Mesothelial cell of epicardium (in vitro differentiated cells): ENCODE data around the gene ABCA12. TPM values are rescaled to one million over a fixed set of nuclear protein-coding genes. Genes with fewer than 3 reads are reported as not detected.

Experiments used
- DNase-seq, 2 experiments: peaks; one replicate each; pipeline ENCODE4 v3.0.0; 2021; ENCODE audit warnings: low spot score in 2 of 2; ENCODE audit not compliant: unreplicated experiment in 2 of 2
- H3K27ac Mint-ChIP-seq: 2 replicates; pipeline ENCODE4 v1.8.0; 2021; ENCODE audit warnings: mixed read lengths
- H3K27me3 Mint-ChIP-seq: 2 replicates; pipeline ENCODE4 v1.8.0; 2021; ENCODE audit warnings: low read depth, mixed read lengths
- H3K36me3 Mint-ChIP-seq: 2 replicates; pipeline ENCODE4 v1.8.0; 2021; ENCODE audit warnings: mixed read lengths
- H3K4me1 Mint-ChIP-seq: 2 replicates; pipeline ENCODE4 v1.8.0; 2021; ENCODE audit warnings: mixed read lengths
- H3K4me3 Mint-ChIP-seq: 2 replicates; pipeline ENCODE4 v1.8.0; 2021; ENCODE audit warnings: mild to moderate bottlenecking, moderate library complexity, mixed read lengths
- H3K9me3 Mint-ChIP-seq: 2 replicates; pipeline ENCODE4 v1.8.0; 2021; ENCODE audit warnings: mixed read lengths
- total RNA-seq: library from RNA; stranded (reverse); gene quantifications from 3 replicates; pipeline ENCODE4 v1.2.1, GENCODE V29; 2021
- TF ChIP-seq, protein P1 (sequence below): fragments of 200-600 bp; sonication (generic); IDR thresholded peaks from one replicate; pipeline ENCODE4 v1.5.0; 2021; ENCODE audit warnings: antibody characterized with exemption; ENCODE audit not compliant: unreplicated experiment

Gene ABCA12
- total RNA-seq, 1 donor from 2014 or later: 0.89 TPM

DNA sequence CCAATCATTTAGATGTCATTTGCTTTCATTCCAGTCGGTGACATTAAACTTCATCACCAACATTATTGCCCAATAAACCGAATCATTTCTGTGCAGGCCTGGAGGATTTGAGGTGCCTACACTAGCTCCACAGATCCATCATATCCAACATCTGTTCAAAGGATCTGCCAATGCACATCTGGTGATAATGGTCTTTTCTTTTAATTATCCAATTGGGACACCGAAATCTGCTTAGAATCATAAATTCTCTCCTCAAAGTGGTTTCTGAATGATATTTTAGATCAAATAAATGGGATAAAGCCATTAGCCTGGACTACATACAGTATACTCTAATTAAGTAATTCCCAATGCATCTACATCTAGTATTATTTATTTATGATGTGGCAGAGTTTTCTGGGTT, 85.6 kb downstream of the ABCA12 start:
- TF ChIP-seq, protein P1, sequence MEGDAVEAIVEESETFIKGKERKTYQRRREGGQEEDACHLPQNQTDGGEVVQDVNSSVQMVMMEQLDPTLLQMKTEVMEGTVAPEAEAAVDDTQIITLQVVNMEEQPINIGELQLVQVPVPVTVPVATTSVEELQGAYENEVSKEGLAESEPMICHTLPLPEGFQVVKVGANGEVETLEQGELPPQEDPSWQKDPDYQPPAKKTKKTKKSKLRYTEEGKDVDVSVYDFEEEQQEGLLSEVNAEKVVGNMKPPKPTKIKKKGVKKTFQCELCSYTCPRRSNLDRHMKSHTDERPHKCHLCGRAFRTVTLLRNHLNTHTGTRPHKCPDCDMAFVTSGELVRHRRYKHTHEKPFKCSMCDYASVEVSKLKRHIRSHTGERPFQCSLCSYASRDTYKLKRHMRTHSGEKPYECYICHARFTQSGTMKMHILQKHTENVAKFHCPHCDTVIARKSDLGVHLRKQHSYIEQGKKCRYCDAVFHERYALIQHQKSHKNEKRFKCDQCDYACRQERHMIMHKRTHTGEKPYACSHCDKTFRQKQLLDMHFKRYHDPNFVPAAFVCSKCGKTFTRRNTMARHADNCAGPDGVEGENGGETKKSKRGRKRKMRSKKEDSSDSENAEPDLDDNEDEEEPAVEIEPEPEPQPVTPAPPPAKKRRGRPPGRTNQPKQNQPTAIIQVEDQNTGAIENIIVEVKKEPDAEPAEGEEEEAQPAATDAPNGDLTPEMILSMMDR: no peak
- Mint-ChIP-seq H3K27me3 (no peaks in the 10 kb centered on the region), H3K36me3 (no peaks in the 10 kb centered on the region), H3K4me1 (no peaks in the 10 kb centered on the region), H3K9me3 (peaks cover 2% of the 10 kb centered on the region), H3K27ac (no peak overlapping the region), H3K4me3 (no peak overlapping the region)
- DNase-seq: no peak

DNA sequence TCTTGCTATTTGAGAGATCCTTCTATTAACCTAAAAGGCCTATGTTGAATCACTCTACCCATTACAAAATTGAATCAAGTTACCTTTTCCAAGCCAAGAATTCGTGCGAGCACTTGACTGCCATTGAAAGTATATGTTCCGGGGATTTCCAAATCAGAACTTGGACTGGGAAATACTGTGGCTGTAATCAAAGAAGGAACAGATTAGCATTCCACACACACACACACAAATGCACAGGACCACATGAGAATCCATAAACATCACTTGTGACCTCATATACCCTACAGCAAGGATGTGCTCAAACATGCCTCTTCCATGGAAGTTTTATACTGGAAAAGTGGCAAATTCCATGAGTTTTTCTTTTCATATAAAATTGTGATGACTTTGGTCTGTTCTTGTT, 86.0 kb downstream of the ABCA12 start:
- peaks cover 6% of the 10 kb centered on the region for H3K9me3 Mint-ChIP-seq
- no peaks in the 10 kb centered on the region for H3K27me3 Mint-ChIP-seq
- TF ChIP-seq, protein P1: no peak
- no peak overlapping the region for H3K27ac Mint-ChIP-seq
- no peaks in the 10 kb centered on the region for H3K4me1 Mint-ChIP-seq
- no peak for DNase-seq
- H3K4me3 Mint-ChIP-seq: no peak overlapping the region
- peaks cover 2% of the 10 kb centered on the region for H3K36me3 Mint-ChIP-seq

DNA sequence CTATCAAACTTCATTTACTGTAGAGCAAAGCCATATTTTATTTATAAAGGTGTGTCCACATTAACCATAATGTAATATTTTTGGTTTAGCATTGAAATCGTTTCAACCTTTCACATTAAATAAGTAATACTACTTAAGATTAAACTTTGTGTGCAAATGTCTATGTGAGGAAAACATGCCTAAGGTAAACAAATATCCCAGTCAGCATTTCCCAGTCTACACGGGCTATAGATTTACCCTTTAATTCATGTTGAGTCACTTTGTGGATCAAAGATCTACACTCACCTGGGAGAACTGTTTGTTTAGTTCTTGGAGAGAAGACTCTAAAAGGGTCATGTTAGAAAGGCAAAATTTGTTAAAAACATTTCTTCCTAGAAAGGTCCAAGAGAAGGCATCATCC, 89.1 kb downstream of the ABCA12 start:
- Mint-ChIP-seq H3K9me3 (peaks cover 14% of the 10 kb centered on the region), H3K27ac (no peak overlapping the region), H3K4me1 (no peaks in the 10 kb centered on the region), H3K4me3 (no peak overlapping the region), H3K27me3 (no peaks in the 10 kb centered on the region), H3K36me3 (peaks cover 2% of the 10 kb centered on the region)
- no peak for DNase-seq
- TF ChIP-seq, protein P1: no peak

DNA sequence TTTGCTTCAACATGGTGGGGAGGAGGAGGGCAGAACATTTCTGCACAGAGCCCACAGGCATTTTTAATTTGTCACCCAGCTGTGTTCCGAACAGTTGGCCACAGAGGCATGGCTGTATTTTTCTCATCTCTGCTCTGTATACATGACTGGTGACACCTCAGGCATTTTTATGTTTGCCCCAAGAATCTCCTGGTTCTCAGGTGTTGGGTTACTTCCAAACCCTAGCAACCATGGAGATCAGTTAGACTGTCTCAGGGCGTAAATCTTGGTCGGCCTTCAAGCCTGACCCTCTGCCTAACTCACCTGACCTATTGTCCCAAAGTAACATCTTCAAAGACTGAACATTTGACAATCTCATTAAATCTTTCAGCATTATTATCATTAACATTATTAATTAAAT, 100.0 kb downstream of the ABCA12 start:
- Mint-ChIP-seq H3K36me3 (no peaks in the 10 kb centered on the region), H3K27me3 (no peaks in the 10 kb centered on the region), H3K9me3 (peaks cover 6% of the 10 kb centered on the region), H3K4me3 (no peak overlapping the region), H3K27ac (no peak overlapping the region), H3K4me1 (no peaks in the 10 kb centered on the region)
- TF ChIP-seq, protein P1: no peak
- DNase-seq: no peak

DNA sequence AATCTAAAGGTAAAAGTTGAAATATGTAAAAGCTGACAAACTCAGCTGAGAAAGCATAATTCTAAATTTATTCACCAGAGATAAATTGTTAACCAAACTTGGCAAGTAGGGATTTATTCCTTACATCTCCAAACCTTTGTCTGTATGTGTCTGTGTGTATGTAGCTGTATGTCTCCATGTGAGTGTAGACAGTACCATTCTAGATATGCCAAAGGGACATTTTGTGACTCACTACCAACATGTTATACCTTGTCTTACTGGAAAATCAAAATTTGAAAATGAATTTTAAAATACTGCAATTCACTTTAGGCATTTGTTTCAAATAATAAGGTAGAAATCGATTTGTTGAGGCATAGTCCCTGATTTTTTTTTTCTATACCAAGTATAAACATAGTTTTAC, 102.1 kb downstream of the ABCA12 start:
- H3K27me3 Mint-ChIP-seq: no peaks in the 10 kb centered on the region
- no peaks in the 10 kb centered on the region for H3K36me3 Mint-ChIP-seq
- DNase-seq: no peak
- TF ChIP-seq, protein P1: no peak
- H3K4me1 Mint-ChIP-seq: peaks cover 5% of the 10 kb centered on the region
- H3K27ac Mint-ChIP-seq: no peak overlapping the region
- no peak overlapping the region for H3K4me3 Mint-ChIP-seq
- H3K9me3 Mint-ChIP-seq: no peaks in the 10 kb centered on the region

DNA sequence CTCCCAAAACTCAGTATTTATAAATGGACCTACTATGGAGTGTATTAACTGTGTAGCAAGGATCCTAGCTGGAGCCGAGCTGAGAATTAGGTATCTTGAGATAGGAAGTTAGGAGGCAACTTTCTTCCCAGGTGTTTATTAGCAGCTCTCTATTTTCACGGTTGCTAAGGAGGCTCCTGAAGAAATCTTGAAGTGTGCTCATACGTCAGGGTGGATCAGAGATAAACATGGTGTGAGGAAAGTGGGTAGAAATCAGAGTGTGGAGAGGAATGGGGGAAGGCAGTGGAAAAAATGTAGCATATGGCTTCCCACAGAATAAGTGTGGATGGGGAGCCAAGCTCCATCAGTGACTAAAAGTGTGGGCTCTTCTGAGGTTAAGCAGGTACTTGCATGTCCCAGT, 104.3 kb downstream of the ABCA12 start:
- no peak for DNase-seq
- H3K27me3 Mint-ChIP-seq: no peaks in the 10 kb centered on the region
- no peak overlapping the region for H3K4me3 Mint-ChIP-seq
- H3K9me3 Mint-ChIP-seq: no peaks in the 10 kb centered on the region
- H3K4me1 Mint-ChIP-seq: peaks cover 13% of the 10 kb centered on the region
- no peak overlapping the region for H3K27ac Mint-ChIP-seq
- no peaks in the 10 kb centered on the region for H3K36me3 Mint-ChIP-seq
- TF ChIP-seq, protein P1: no peak
